Omental fat pad (tissue), 4 donors: Measurements from ENCODE around the gene PSAPL1. TPM values are rescaled to one million over a fixed set of nuclear protein-coding genes. Genes with fewer than 3 reads are reported as not detected.

Experiments
- ATAC-seq: fragments of 150-250 bp; one replicate; pipeline ENCODE4 v1.9.1; 2016; ENCODE audit warnings: mild to moderate bottlenecking, moderate library complexity; ENCODE audit not compliant: low FRiP score
- DNase-seq: peaks from one replicate; pipeline ENCODE4 v3.0.0-alpha.2; 2019; ENCODE audit warnings: low spot score
- total RNA-seq, 4 donors: library from RNA; depleted of rRNA; stranded (reverse); fragments of >200 nt; gene quantifications; one replicate each; pipeline ENCODE4 v1.1.0, GENCODE V29; 2016
- TF ChIP-seq, protein P1 (sequence below), 3 donors: fragments of 450-650 bp; IDR thresholded peaks; one replicate each; pipeline ENCODE4 v1.5.1; 2016 to 2017; ENCODE audit warnings: antibody characterized with exemption in 3 of 3, mild to moderate bottlenecking in 3 of 3, moderate library complexity in 2 of 3

The PSAPL1 gene
- total RNA-seq, 4 donors from 2014 or later, result 0.25 to 2.1 (median 0.48) TPM; not detected in 1

DNA sequence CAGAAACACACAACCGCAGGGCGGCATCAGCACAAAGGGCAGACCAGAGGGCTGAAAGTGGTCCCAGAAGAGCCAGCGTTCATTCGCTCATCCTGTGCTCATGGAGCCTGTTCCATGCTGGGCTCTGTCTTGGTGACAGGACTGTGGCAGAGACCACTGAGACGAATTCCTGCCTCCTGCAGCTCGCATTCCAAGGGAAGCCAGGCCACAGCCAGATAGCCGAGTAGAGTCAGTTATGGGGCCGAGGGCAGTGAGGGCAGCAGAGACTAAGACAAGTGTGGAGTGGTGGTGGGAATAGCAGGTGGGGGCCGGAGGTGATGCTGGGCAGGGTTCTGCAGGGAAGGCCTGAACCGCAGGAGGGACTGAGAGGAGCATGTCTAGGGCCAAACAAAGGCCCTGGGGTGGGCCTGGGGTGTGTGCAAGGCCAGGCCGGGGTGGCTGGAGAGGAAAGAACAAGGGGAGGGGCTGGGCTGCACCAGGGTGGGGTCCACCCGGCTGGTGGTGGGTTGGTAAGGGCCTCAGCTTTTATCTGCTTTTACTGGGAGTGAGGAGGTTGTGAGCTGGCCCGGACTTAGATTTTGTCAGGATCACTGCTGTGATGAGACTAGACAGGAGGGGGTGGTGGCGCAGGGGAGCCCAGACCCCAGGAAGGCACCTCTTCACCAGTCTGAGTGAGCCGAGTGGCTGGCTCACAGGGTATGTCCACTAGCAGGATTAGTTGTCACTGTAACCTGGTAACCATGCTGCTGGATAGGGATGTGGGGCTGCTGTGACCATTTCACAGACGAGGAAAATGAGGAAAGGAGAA lies 6.3 kb downstream of the PSAPL1 start:
- ATAC-seq, result no peak
- TF ChIP-seq, protein P1, sequence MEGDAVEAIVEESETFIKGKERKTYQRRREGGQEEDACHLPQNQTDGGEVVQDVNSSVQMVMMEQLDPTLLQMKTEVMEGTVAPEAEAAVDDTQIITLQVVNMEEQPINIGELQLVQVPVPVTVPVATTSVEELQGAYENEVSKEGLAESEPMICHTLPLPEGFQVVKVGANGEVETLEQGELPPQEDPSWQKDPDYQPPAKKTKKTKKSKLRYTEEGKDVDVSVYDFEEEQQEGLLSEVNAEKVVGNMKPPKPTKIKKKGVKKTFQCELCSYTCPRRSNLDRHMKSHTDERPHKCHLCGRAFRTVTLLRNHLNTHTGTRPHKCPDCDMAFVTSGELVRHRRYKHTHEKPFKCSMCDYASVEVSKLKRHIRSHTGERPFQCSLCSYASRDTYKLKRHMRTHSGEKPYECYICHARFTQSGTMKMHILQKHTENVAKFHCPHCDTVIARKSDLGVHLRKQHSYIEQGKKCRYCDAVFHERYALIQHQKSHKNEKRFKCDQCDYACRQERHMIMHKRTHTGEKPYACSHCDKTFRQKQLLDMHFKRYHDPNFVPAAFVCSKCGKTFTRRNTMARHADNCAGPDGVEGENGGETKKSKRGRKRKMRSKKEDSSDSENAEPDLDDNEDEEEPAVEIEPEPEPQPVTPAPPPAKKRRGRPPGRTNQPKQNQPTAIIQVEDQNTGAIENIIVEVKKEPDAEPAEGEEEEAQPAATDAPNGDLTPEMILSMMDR (IDR thresholded peaks at IDR 0.05), result no peak
- DNase-seq, result no peak

DNA sequence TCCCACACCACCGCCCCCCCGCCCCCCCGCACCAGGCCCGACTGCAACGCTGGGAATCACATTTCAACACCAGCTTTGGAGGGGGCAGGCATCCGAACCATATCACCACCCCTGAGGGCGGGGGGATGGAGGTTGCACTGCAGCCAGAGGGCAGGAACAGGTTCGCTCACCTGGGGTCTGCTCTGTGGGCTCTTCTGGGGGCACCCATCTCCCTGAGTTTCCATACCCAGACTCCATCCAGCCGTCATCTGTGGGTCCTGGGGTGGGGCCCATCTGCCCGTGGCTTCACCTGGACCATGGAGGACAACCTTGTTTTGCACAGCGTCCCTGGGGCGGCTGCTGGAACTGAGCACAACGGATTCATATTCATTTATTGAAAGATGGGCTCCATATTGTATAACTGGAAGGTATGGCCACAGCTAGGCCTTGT lies 6.9 kb downstream of the PSAPL1 start:
- DNase-seq, result no peak
- TF ChIP-seq, protein P1 (IDR thresholded peaks at IDR 0.05), result no peak
- no peak for ATAC-seq

DNA sequence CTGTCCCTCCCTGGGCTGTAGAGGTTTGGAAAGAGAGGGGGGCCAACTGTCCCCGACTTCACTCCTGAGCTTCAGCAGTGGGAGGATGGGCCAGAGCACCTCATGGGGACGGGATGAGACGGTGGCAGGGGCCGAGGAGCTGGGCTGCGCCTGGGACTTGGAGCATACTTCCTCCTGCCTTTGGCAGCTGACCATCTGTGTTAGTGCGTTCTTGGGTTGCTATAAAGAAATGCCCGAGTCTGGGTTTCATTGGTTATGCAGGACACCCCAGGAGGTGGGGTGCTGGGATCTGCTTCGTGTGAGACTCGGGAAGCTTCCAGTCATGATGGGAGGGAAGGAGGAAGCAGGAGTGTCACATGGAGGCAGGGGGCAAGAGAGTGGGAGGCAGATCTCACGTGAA lies 7.4 kb downstream of the PSAPL1 start:
- ATAC-seq, result no peak
- no peak for DNase-seq
- TF ChIP-seq, protein P1 (IDR thresholded peaks at IDR 0.05), result no peak

- TF ChIP-seq, protein P1 (IDR thresholded peaks at IDR 0.05), result no peak
- DNase-seq (no peak), ATAC-seq (no peak)
Measured at GRCh38 chr4:7426525-7427171, 8.1 kb downstream of the PSAPL1 start.

DNA sequence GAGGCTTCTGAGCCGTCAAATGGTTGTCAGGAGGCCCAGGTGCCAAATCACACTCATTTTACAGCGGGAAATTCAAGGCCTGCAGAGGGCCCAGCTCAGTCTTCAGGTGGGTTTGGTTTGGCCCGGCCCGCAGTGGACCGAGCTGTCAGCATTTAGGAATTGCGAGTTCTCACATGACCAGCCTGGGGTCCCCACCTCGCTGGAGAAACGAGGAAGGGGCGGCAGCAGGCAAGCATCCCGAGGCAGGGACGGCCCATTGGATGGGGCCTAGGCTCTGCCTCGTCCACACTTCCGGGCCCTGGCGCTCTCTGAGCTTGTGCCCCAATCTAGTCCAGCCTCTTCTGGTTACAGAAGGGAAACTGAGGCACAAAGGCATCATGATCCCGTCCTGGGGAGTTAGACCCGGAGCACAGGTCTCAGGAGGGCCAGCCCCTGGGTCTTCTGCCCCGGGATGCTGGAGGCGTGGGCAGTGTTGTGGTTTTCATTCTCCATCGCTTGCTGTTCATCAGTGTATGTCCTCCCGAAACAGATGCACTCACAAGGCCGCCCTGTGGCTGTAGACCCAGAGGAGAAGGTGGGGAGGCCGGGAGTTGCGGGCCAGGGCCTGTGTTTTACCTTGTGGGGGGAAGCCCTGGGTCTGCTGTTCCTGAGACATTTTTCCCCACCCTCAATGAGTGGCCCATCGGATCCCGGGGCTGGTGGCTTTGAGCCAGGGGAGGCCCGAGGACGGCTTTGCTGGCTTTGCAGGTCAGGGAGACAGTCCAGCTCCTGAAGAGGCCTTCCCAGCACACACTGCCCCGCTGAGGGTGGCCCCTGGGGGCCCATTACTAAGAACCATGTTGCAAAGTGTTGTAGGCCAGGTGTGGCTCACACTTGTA lies 8.9 kb downstream of the PSAPL1 start:
- no peak for DNase-seq
- TF ChIP-seq, protein P1 (IDR thresholded peaks at IDR 0.05), result no peak
- ATAC-seq, result no peak

DNA sequence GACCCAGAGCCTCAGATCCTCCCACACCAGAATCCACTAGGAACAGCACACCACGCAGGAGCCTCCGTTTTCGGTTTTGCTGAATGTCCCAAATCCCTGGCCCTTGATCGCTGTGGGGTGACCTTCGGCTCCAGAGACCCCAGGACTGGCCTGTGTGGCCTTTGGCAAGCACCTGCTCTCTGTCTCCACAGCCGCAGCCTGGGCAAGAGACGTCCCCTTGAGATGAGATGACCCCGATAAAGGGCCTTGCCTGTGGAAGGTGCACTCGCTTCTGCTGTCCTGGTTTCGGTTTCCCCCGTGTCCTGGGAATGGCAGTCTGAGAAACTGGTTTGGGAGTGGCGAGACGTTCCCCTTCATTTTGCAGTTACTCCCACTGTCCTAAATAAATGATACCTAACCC lies 9.6 kb downstream of the PSAPL1 start:
- ATAC-seq (no peak), DNase-seq (no peak)
- TF ChIP-seq, protein P1 (IDR thresholded peaks at IDR 0.05), result no peak
